ENCODE measurements around the gene MSRB3.
"Not testable (repeated sequence)": the region's sequence is repeated elsewhere in the genome, so short reads cannot be mapped to it uniquely, and the experiment has no call there.

The MSRB3 gene

GRCh38 chr12:65403188-65403587 lies 124.7 kb downstream of the MSRB3 start:
- DNase-seq (ENCODE audit: low read depth): no peak

- DNase-seq (ENCODE audit: low read depth): no peak
Observed at GRCh38 chr12:65407388-65408149, 129.1 kb downstream of the MSRB3 start.

- DNase-seq (ENCODE audit: low read depth): no peak
Observed at GRCh38 chr12:65408441-65408840, 130.0 kb downstream of the MSRB3 start.

GRCh38 chr12:65409726-65410125 lies 131.2 kb downstream of the MSRB3 start:
- DNase-seq (ENCODE audit: low read depth): no peak

- no peak for DNase-seq (ENCODE audit: low read depth)
Observed at GRCh38 chr12:65411171-65411570, 132.7 kb downstream of the MSRB3 start.

- no peak for DNase-seq (ENCODE audit: low read depth)
Observed at GRCh38 chr12:65414526-65414925, 136.0 kb downstream of the MSRB3 start.

- no peak for DNase-seq (ENCODE audit: low read depth)
Observed at GRCh38 chr12:65415826-65416225, 137.3 kb downstream of the MSRB3 start.

- DNase-seq (ENCODE audit: low read depth): no peak
Observed at GRCh38 chr12:65419284-65420072, 141.0 kb downstream of the MSRB3 start.

GRCh38 chr12:65420941-65421340 lies 142.5 kb downstream of the MSRB3 start:
- DNase-seq (ENCODE audit: low read depth): no peak

- no peak for DNase-seq (ENCODE audit: low read depth)
Observed at GRCh38 chr12:65427646-65428045, 149.2 kb downstream of the MSRB3 start.

- DNase-seq (ENCODE audit: low read depth): no peak
Observed at GRCh38 chr12:65430006-65430405, 151.5 kb downstream of the MSRB3 start.

- no peak for DNase-seq (ENCODE audit: low read depth)
Observed at GRCh38 chr12:65430571-65431306, 152.3 kb downstream of the MSRB3 start.

GRCh38 chr12:65432114-65432513 lies 153.6 kb downstream of the MSRB3 start:
- no peak for DNase-seq (ENCODE audit: low read depth)

GRCh38 chr12:65432651-65433050 lies 154.2 kb downstream of the MSRB3 start:
- DNase-seq (ENCODE audit: low read depth): no peak

GRCh38 chr12:65434737-65435136 lies 156.3 kb downstream of the MSRB3 start:
- no peak for DNase-seq (ENCODE audit: low read depth)

- no peak for DNase-seq (ENCODE audit: low read depth)
Observed at GRCh38 chr12:65443038-65443437, 164.6 kb downstream of the MSRB3 start.

GRCh38 chr12:65444996-65445395 lies 166.5 kb downstream of the MSRB3 start:
- DNase-seq (ENCODE audit: low read depth): no peak

- no peak for DNase-seq (ENCODE audit: low read depth)
Observed at GRCh38 chr12:65446901-65447300, 168.4 kb downstream of the MSRB3 start.

- DNase-seq (ENCODE audit: low read depth): no peak
Observed at GRCh38 chr12:65449400-65449799, 170.9 kb downstream of the MSRB3 start.

GRCh38 chr12:65450625-65451024 lies 172.1 kb downstream of the MSRB3 start:
- no peak for DNase-seq (ENCODE audit: low read depth)

- DNase-seq (ENCODE audit: low read depth): no peak
Observed at GRCh38 chr12:65454115-65454787, 175.8 kb downstream of the MSRB3 start.

- not testable (repeated sequence) for DNase-seq (ENCODE audit: low read depth)
Observed at GRCh38 chr12:65457341-65457740, 178.9 kb downstream of the MSRB3 start.
